SW 1271 (cell line): Measurements from ENCODE around the gene CCN6.

Experiments
- DNase-seq, 2 experiments: peaks; one replicate each; lab custom pipeline; 2025; lab: John Stamatoyannopoulos, UW

Gene CCN6

DNA sequence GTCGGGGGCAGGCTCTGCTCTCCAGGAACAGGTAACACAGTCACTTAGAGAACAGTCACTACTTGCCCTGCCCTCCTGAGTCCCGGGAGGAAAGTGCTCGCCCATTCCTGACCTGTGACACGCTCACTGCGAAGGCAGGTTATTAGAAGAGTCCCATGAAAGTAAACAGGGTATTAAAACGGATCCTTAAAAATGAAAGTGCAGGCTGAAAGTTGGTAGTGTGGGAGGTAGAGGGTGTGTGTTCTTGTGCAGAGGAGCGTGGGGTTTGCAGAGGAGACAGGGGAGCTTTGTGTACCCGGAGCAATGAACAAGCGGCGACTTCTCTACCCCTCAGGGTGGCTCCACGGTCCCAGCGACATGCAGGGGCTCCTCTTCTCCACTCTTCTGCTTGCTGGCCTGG, at the start of gene CCN6:
Gene CCN6 (plus strand): TSS at position 104 of the 400 bp plus-strand sequence. CDS start 254 bp downstream, at position 358.
- no peak for DNase-seq

DNA sequence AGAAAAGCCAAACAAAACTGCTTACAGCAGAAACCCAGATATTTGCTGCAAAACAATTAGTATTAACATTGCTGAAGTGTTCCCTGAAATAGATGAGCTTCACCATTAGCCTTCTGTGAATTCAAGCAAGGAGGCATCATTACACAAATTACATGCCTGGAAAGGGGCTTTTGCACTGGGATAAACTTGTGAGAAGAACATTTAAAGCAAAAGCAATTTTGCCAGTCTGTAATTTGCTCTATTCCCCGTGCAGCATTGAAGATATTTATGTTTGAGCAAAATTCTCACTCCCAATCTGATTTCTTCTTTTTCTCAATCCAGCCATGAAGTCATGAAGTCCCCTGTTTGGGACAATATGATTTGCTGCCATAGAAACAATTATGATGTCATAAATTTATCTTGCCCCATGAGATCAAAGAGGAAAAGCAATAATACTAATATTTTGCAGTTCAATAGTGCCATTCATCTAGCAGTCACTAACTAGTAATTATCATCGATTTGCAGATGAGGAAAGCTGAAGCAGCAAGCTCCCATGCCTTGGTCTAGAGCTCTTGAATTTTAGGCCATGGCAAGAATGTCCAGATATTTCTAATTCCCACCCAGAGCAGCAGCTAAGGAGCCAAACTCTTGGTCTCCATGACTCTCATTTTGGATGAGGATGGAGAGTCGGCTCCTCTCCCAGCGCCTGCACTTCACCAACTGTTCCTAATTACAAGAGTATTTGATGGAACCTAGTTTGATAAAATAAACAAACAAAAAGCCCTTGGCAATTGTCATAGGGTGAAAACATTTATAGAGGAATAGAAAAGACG, 49.5 kb upstream of the CCN6 start:
- DNase-seq = no peak

GRCh38 chr6:112005013-112005371, 48.9 kb upstream of the CCN6 start:
- no peak for DNase-seq

DNA sequence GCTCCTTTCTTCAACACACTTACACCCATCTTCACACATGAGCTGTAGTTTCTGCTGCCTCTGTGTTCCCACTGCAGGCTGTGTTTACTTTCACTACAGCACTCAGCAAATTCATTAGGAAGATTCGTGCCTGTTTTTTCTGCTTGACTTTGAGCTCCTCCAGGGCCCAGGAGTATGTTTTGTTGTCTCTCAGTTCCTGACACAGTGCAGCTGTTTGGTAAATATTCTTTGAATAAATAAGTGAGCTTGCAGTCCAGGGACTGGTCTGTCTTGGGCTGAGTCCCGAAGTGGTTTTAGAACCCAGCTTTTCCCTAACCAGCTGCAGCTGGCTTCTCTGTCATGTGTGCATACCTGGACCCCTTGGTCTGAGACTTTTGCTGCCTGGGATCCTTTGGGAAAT, 46.6 kb upstream of the CCN6 start:
- DNase-seq = no peak

DNA sequence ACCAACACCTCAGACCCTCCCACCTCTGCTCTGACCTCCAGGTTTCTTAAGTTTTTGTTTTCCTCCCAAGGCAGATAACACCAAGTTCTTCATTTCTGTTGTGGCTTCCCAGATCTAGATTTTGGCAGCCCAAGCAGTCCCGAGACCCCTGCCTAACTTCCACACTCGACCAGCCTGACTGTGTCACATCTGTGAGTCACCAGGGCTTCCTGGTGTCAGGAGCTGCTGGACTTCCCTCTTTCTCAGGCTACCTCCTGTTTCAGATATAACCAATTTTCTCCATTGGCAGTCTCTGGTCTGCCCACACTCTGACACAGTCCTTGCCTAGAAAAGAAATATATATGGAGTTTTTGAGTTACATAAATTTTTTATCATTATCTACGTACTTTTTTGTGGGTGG, 46.1 kb upstream of the CCN6 start:
- DNase-seq = no peak

GRCh38 chr6:112008482-112008881, 45.4 kb upstream of the CCN6 start:
- no peak for DNase-seq

DNA sequence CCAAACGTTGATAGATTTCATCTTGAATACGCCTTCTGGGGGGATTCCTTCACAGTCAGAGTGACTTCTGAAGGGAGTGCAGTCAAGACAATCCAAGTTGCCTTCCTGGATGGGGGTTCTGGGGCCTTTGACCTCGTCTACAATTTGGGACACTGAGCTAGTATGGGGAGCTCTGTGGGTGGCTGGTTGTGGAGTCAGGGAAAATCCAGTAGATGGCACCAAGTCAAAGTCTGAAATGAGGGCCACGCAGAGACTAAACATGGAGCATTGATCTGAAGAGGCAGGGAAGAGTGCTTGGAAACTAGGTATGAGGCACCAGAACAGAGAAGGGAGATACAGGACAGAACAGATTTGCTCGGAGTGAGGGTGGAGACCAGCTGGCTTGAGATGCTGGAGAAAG, 43.6 kb upstream of the CCN6 start:
- DNase-seq = no peak

- DNase-seq = no peak
Observed at GRCh38 chr6:112013051-112013450, 40.9 kb upstream of the CCN6 start.

DNA sequence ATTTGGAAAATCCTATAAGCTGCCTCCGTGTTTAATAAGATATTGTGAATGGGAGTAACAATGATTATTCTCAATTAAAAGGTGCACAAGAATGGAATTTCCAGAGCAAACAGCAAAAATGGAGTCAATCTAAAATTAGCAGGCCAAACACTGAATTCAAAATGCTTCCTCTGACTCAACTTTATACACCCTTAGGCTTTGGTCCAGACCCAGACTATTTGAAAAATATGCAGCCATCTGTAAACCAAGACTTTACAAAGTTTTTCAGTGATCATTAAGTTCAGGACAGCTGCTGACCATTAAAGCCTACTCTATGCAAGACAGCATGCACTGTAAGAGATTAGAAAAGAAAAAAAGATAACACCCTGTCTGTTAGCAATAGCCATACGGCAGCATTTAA, 39.4 kb upstream of the CCN6 start:
- no peak for DNase-seq

DNA sequence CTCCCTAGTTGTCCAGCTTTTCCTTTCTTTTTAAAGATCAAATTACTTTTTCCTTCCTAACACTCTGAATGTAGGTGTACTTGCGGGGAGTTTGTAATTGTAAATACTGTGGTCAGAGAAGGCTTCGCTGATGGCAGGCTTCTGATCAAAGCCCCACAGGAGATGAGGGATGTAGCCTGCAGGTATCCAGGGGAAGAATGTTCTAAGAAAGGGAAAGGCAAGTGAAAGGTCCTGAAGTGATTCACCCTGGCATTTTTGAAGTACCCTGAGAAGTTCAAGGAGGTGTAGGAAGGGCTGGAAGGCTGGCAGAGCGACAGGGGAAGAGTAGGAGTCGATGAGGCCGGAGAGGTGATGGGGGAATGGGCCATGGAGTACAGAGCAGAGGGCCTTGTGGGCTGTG, 38.2 kb upstream of the CCN6 start:
- no peak for DNase-seq

GRCh38 chr6:112016320-112016719, 37.6 kb upstream of the CCN6 start:
- DNase-seq = no peak

DNA sequence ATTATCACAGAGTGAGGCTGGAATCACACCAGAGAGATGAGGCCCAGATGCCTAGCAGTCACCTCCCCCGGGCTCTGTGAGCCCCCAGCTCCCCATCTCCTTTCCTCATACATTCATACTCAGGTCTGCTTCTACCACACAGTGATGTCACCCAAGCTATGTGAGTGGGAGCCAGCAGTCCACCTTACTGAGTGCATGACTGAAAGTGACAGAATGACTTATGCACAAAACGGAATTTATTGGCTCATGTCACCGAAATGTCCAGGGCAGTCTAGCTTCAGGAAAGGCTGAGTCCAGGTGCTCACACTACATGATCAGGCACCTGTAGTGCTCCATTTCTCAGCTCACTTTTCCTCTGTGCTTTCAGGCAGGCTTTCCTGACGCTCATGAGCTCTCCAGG, 36.7 kb upstream of the CCN6 start:
- no peak for DNase-seq

- no peak for DNase-seq
Observed at GRCh38 chr6:112017760-112018537, 36.0 kb upstream of the CCN6 start.

- no peak for DNase-seq
Observed at GRCh38 chr6:112018619-112019416, 35.1 kb upstream of the CCN6 start.

GRCh38 chr6:112019589-112019988, 34.3 kb upstream of the CCN6 start:
- no peak for DNase-seq

DNA sequence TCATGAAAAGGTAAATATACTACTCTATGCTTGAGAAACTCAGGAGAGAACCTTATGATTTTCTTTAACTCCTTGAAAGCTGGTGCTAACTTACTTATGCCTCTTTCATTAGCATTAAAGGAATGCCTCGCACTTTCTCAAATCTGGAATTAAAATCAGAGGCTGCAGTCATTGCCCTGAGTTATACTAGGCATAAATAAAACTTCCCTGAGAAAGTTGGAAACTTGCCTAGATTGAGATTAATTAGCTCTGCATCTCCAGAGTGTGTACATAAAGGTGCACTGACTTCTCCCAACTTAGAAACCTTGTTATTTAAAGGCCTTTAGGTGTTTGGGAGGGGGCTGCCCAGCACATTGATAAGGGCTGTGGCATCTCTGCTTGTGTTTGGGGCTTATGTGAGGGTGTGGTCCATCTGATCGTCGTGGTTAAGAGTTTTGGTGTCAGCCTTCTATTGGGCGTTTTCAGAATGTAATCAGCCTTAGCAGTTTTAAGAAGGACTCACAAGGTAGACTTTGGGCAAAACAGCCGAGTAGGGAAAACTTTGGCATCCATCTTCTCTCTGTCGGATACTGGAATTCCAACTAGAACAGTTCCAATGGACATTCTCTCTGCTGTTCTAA, 32.1 kb upstream of the CCN6 start:
- DNase-seq = no peak

DNA sequence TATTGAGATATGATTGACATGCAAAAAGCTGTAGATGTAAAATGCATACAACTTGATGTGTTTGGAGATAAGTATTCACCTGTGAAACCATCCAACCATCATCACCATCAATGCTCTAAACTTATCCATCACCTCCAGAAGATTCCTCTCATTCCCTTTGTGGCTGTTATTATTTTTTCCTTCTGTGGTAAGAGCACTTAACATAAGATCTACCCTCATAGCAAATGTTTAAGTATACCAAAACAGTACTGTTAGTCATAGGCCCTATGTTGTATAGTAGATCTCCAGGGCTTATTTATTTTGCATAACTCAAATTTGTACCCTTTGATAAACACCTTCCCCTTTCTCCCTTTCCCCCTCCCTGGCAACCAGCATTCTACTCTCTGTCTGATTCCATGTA, 31.2 kb upstream of the CCN6 start:
- DNase-seq = no peak

DNA sequence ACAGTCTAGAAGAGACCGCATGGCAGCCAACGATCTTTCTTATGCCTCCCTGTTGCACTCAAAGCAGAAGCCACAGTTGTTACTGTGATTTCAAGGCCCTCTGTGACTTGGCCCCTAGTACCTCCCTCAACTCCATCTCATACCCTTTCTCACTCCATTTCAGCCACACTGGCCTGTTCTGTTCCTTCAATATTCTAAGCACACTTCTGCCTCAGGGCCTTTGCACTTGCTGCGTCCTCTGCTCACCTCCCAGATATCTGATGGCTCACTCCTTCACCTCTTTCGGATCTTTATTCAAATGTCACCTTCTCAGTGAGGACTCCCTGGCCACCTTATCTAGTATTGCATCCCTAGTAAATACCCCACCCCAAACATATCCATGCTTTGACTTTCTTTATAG, 29.4 kb upstream of the CCN6 start:
- no peak for DNase-seq

DNA sequence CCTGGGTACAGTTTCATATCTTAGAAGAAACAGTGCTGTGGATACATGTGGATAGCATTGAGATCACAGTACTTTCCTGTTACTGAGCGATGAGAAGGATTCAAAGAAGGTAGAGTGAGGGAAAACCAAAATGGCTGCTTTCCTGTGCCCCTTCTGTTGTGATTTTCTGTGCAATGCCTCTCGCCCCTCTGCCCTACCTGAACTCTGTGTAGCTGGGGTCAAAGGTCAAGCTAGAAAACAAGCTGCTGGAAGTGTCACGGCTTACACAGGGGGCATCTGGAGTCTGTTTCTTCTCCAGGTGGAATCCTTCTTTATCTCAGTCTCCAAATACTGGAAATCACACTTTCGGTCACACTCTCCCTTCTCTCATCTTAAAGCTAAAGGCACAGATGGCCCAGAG, 27.0 kb upstream of the CCN6 start:
- DNase-seq = no peak

DNA sequence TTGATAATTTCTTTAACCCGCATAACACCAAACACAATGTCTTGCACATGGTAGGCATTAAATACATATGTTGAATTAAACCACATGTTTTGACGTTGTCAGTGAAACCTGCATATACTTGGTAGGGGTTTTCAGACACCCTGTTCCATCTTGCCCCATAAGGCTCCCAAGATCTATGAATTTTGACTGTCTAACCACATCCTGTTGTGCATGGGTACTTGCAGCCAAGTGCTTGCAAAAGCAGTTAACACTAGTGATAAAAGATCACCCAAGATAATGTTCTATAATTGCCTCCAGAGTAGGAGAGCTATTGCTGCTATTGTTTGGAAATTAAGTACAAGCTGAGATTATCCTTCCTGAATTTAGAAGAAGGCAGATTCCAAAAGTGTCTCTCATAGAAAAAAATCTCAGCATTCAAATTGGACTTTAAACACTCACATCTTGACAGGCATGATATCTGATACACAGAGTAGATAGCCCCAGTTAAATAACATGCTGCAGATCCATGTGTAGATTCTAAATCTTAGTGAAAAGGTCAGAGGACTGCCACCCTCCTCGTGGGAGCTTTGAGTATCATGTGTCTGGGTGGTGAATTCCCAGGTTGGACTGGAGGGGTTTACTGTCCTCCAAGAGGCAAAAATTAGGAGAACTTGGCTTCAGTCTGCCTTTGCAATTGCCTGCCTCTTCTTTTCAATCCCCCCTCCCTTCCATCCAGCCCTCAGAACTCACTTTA, 25.8 kb upstream of the CCN6 start:
- DNase-seq = no peak

- DNase-seq = peak in 1 of 2 experiments; percentile 46
Observed at GRCh38 chr6:112029045-112029822, 24.7 kb upstream of the CCN6 start.
